ENCODE measurements around the gene SLC39A11.

The SLC39A11 gene

GRCh38 chr17:72975509-72975908 lies 117.0 kb downstream of the SLC39A11 start:
- DNase-seq, result no peak

- DNase-seq, result no peak
Measured at GRCh38 chr17:72974605-72975232, 117.8 kb downstream of the SLC39A11 start.

- no peak for DNase-seq
Measured at GRCh38 chr17:72972263-72972951, 120.1 kb downstream of the SLC39A11 start.

GRCh38 chr17:72971226-72971880 lies 121.1 kb downstream of the SLC39A11 start:
- DNase-seq, result no peak

- no peak for DNase-seq
Measured at GRCh38 chr17:72970797-72971196, 121.7 kb downstream of the SLC39A11 start.

GRCh38 chr17:72970246-72970645 lies 122.2 kb downstream of the SLC39A11 start:
- no peak for DNase-seq

GRCh38 chr17:72969293-72969906 lies 123.1 kb downstream of the SLC39A11 start:
- no peak for DNase-seq

GRCh38 chr17:72968798-72969197 lies 123.7 kb downstream of the SLC39A11 start:
- DNase-seq, result no peak

GRCh38 chr17:72967977-72968585 lies 124.4 kb downstream of the SLC39A11 start:
- DNase-seq, result no peak

- no peak for DNase-seq
Measured at GRCh38 chr17:72967277-72967970, 125.1 kb downstream of the SLC39A11 start.

- no peak for DNase-seq
Measured at GRCh38 chr17:72962106-72962505, 130.4 kb downstream of the SLC39A11 start.

GRCh38 chr17:72955391-72956140 lies 136.9 kb downstream of the SLC39A11 start:
- no peak for DNase-seq

- DNase-seq, result no peak
Measured at GRCh38 chr17:72954579-72954978, 137.9 kb downstream of the SLC39A11 start.

- no peak for DNase-seq
Measured at GRCh38 chr17:72953621-72954020, 138.9 kb downstream of the SLC39A11 start.

GRCh38 chr17:72952641-72953315 lies 139.7 kb downstream of the SLC39A11 start:
- DNase-seq, result no peak

- DNase-seq, result no peak
Measured at GRCh38 chr17:72952220-72952619, 140.3 kb downstream of the SLC39A11 start.

GRCh38 chr17:72950242-72950931 lies 142.1 kb downstream of the SLC39A11 start:
- DNase-seq, result no peak

- DNase-seq, result no peak
Measured at GRCh38 chr17:72948115-72948514, 144.4 kb downstream of the SLC39A11 start.

GRCh38 chr17:72947475-72947874 lies 145.0 kb downstream of the SLC39A11 start:
- DNase-seq, result no peak

GRCh38 chr17:72946696-72947095 lies 145.8 kb downstream of the SLC39A11 start:
- no peak for DNase-seq
